Retina (tissue), 1 donor: ENCODE data around the gene GSK3B.
"Not testable (repeated sequence)": the region's sequence is repeated elsewhere in the genome, so short reads cannot be mapped to it uniquely, and the experiment has no call there.

ENCODE experiments used
- DNase-seq: peaks from one replicate; pipeline ENCODE4 v3.0.0-alpha.2; 2016

Gene GSK3B

GRCh38 chr3:120095226-120095978, 1.2 kb upstream of the GSK3B start:
- peak; percentile 96 for DNase-seq

- DNase-seq = peak; percentile 100
These were observed 554 bp upstream of the GSK3B start for GRCh38 chr3:120094776-120095225.

DNA sequence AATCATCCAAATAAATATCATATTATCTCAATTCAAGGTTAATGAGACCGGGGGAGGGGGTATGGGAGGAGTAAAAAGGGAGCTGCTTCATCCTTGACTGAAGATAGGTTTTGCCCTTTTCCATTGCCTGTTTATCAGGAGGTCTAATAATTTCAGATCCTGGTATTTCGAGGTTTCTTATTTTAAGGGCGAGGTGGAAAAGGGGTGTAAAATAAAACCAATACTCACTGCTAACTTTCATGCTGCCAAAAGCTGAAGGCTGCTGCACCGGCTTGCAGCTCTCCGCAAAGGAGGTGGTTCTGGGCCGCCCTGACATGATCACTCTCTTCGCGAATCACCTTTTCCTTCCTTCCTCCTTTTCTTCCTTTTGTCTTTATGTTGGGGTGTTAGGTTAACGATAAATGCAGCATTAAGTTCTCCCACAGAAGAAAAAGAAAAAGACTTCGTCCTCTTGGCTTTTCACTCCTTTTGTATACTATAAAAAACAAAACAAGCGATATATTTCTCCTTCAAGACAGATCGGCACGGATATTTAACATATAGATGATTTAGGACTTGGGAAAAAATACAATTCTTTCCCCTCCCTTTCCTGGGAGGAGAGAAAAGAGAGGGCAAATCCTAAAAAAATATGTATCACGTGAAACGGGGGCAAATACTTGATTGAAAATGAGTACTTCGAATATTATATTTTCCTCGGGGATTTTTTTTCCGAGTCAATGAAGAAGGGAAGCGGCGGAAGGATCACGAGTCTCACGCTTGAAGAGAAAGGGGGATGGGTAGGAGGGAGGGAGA, 932 bp downstream of the GSK3B start:
- DNase-seq = peak; percentile 70

GRCh38 chr3:120092474-120092873, 1.8 kb downstream of the GSK3B start:
- DNase-seq = no peak

DNA sequence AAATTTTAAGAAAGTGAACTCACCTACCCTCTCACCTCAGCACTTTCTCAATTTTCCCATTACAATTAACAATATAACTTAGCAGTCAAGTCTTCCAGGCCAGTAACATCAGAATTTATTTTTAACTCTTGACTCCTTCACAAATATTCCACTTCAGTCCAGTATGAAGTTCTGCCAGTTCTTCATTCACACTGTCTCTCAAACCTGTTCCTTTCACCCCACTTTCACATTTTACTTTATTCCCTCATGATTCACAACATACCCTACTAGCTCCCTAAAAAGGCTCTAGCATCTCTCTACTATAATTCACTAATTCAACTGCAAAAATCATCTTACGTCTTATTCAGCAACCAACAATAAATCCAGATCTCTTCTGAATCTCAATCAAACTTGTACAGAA, 3.8 kb downstream of the GSK3B start:
- DNase-seq = no peak

GRCh38 chr3:120089089-120089488, 5.2 kb downstream of the GSK3B start:
- no peak for DNase-seq

DNA sequence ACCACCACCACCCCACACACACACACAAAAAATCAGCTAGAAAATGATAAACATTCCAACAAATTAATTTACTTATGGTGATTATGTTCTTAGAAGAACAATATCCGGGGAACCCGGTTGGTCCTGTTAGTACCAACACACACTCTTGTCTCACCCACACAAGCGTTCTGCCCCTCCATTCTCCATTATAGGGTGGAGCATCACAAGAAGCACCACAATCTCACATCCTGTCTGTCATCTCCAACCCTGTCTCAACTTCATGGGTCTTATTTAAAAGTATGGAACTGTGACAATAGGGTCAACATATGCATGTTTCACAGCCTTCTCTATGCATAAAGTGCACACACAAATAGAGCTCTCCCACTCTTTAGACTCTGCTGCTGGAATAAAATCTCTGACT, 5.6 kb downstream of the GSK3B start:
- DNase-seq = no peak

- no peak for DNase-seq
These were observed 12.5 kb downstream of the GSK3B start for GRCh38 chr3:120081719-120082118.

GRCh38 chr3:120080836-120081235, 13.4 kb downstream of the GSK3B start:
- no peak for DNase-seq

DNA sequence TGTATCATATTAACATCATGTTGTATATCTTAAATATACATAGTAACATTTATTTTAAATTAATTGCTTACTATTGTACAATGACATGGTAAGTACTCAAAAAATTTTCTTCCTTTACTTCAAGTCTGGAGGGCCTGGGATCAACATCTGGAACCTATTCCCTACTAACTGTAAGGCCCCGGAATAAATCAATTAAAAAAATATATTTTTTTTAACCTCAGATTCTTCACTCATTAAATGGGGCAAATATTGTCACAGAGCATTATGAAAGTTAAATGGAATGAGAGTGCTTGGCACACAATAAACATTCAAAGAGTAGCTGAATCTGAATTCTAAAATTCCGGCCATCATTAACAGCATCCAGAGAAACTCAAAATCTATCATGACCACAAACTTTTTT, 16.5 kb downstream of the GSK3B start:
- DNase-seq = no peak

DNA sequence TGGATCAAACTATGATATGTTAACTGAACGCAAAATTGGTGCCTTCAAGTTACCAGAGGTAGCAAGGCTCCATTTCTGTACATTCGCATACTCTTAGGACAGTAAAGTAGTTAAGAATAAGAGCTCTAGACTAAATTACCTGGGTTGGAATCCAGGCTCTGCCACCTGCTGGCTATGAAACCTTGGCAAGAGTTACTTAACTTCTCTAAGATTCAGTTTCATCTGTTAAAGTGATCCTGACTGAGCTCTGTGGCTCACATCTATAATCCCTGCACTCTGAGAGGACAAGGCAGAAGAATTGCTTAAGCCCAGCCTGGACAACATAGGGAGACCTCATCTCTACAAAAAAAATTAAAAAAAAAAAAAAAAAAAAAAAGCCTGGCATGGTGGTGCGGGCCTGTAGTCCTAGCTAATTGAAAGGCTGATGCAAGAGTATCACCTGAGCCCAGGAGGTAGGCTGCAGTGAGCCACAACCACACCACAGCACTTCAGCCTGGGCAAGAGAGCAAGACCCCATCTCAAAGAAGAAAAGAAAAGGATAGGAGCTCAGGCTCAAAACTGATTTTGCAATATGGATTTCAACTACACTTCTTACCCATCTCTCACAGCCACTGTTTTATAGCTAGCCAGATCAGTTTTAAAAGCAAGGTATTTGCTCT, 21.3 kb downstream of the GSK3B start:
- no peak for DNase-seq

- no peak for DNase-seq
These were observed 23.0 kb downstream of the GSK3B start for GRCh38 chr3:120071259-120071658.

GRCh38 chr3:120070263-120070981, 23.8 kb downstream of the GSK3B start:
- no peak for DNase-seq

GRCh38 chr3:120067083-120067482, 27.2 kb downstream of the GSK3B start:
- no peak for DNase-seq

- no peak for DNase-seq
These were observed 27.6 kb downstream of the GSK3B start for GRCh38 chr3:120066634-120067033.

DNA sequence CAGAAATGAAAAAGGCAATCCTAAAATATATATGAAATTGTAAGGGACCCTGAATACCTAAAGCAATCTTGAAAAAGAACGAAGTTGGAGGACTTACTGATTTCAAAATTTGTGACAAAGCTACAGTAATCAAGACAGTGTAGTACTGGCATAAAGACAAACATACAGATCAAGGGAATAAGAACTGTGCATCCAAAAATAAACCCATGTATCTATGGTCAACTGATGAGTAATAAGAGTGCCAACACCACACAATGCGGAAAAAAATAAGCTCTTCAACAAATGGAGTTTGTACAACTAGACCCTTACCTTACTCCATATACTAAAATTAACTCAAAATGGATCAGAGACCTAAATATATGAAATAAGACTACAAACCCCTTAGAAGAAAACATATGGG, 29.6 kb downstream of the GSK3B start:
- DNase-seq = no peak

DNA sequence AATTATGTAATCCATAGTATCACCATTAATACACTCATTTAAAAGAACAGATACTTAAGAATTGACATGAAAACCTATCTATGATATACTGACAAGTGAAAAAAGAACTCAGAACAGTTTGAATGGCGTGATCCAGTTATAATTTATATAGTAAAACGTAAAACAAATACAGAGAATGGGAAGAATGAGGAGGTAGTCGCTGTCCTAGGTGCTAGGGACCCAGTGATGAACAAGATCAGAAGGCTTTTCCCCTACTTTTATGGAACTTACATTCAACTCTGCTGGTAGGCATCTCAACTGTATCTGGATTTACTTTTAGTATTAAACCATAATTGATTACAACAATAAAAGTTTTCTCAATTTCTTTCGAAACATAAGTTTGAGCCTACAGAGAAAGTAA, 31.8 kb downstream of the GSK3B start:
- no peak for DNase-seq

DNA sequence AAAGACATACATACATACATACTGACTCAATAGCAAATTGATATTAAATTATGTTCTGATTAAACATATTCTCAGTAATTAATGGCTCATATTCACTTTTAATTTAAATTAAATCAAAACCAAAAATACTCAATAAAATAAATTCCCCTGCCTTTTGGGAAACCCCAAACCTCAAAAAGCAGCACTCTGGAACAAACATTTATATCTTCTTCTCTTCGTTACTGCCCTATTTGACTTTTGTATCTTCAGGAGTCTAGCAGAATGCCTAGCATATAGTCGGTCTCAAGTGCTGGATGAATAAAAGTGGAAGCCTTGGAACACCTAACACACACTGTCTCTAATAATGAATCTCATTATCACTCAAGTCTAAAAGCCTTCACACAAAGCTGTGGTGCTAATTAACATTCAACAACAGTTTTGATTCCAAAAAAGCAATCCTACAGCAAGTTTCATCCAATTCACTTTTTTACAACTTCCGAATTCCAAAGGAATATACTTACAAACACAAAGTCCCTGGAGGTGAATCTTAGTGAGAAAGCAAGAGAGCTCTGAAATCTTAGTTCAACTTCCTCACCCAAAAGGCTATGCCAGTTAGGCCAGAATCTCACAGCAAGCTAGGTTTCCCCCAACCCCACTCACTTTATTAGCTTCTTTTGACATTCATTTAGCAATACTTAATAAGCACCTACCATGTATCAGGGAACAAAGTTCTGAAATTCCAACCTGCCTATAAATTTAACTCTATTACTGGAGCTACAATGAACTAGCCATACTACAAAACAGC, 35.0 kb downstream of the GSK3B start:
- DNase-seq = no peak

GRCh38 chr3:120057626-120058025, 36.6 kb downstream of the GSK3B start:
- no peak for DNase-seq

DNA sequence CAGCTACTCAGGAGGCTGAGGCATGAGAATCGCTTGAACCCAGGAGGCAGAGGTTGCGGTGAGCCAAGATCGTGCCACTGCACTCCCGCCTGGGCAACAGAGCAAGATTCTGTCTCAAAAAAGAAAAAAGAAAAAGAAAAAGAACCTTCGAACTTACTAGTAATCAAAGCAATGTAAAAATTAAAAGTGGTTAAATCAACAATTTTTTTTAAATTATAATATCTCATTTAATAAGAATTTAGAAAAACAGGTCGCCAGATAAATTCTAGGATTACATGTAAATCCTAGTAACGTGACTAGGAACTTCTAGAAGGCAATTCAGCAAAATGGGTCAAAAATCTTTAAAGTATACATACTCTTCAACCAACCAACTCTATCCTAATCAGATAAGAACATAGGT, 37.2 kb downstream of the GSK3B start:
- DNase-seq = no peak

GRCh38 chr3:120053647-120054046, 40.6 kb downstream of the GSK3B start:
- not testable (repeated sequence) for DNase-seq

- no peak for DNase-seq
These were observed 41.6 kb downstream of the GSK3B start for GRCh38 chr3:120052677-120053076.
